HG03520 (cell line): ENCODE measurements around the gene SH3TC1.

Source experiments
- ATAC-seq: cut with Tn5 transposase; IDR thresholded peaks from one replicate; pipeline ENCODE4 v1.9.1; 2021; ENCODE audit warnings: mild to moderate bottlenecking, moderate library complexity; ENCODE audit not compliant: unreplicated experiment

Gene SH3TC1

DNA sequence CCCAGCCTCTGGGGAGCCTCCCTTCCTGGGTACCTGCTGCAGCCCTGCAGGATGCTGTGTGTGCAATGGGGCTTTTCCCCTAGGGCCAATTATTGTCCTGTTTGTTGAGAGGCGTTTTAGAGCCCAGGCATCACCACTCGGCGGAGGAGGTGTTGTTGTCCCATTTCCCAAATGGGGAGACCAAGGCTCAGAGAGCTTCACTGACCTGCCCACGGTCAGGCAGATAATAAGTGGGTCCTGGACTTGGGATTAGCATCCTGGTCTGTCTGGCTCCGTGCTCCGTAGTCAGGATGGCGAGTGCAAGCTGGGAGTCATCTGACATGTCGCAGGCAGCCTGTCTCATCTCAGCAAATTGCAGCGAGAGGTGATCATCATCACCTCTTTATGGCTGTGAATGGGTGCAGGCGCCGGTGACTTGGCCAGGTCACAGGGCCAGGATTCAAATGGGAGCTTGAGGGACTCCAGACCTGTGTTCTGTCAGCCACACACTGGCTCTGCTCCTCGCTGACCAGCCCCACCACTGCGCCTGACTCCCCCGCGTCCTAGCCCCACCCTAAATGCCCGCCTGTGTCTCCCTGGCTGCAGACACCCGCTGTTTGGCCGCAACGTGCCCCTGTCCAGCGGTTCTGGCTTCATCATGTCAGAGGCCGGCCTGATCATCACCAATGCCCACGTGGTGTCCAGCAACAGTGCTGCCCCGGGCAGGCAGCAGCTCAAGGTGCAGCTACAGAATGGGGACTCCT lies 87.1 kb downstream of the SH3TC1 start:
- ATAC-seq: no peak

DNA sequence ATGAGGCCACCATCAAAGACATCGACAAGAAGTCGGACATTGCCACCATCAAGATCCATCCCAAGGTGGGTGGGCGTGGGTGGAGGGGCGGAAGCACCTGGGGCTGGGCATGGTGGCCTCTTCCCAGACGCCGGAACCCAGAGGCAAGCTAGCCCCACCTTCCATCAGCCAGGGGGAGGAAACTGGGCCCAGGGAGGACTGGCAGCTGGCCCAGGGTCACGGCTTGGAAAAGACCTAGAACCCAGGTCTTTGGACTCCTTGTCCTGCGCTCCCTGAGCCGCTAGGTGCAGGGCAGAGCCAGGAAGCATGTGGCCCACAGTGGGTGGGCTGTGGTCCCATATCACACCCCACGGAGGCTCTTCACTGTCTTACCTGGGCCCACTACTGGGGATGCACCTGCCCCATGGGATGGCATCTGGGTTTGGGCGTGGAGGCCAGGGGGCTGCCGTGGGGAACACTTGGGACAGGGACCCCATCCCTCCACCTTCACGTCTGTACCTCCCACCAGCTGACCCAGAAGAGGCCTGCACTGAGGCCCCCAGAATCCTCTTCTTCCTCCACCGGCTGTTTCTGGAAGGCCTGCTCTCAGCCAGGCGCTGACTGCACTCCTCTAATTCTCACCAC lies 87.7 kb downstream of the SH3TC1 start:
- ATAC-seq: no peak

DNA sequence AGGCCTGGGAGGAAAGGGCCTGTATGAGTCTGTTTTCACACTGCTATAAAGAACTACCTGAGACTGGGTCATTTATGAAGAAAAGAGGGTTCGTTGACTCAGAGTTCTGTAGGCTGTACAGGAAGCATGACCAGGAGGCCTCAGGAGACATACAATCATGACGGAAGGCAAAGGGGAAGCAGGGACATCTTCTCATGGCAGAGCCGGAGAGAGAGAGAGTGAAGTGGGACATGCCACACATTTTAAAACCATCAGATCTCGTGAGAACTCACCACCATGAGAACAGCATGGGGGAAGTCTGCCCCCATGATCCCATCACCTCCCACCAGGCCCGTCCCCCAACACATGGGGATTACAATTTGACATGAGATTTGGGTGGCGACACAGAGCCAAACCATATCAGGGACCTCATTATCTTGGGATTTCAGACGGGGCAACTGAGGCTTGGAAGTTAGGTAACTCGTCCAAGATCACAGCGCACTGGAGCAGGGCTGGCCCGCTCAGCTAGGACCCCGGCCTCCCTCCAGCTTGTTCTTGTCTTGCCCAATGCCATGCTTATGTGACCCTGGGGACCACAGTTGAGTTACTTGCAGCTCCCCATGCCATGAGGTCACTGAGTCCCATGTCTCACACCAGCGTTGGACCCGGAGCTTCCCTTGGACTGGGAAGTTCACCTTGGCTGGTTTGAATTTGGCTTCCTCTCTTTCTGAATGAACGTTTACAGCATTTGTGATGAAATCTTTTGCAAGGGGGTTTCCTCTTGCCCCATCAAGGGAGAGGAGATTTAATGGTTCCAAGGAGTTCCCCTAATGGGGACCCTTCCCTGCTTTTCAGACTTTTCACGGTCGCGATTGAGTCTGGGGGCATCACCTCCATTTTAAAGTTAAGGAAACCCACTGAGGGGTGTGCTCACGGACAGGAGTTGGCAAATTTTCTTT lies 88.5 kb downstream of the SH3TC1 start:
- no peak for ATAC-seq

DNA sequence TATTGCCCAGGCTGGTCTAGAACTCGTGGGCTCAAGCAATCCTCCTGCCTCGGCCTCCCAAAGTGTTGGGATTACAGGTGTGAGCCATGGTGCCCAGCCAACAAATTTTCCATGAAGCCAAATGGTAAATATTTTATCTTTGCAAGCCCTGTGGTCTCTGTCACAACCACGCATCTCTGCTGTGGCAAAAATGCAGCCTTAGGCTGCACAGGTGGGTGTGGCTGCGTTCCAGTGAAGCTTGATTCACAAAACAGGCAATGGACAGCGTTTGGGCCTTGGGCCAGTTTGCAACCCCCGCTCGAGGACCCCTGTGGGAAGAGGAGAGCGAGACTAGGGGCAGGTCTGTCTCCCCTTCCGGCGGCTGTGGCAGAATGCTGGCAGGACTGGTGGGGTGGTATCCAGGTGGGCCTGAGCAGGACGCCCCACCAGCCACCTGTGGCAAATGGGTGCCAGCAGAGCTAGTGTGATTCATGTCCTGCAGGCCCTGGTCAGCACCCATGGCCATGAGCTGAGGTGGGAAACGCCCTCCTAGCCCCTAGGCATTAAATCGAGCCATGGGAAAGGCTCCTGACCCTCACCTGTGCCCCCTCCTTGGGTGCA lies 90.2 kb downstream of the SH3TC1 start:
- no peak for ATAC-seq

DNA sequence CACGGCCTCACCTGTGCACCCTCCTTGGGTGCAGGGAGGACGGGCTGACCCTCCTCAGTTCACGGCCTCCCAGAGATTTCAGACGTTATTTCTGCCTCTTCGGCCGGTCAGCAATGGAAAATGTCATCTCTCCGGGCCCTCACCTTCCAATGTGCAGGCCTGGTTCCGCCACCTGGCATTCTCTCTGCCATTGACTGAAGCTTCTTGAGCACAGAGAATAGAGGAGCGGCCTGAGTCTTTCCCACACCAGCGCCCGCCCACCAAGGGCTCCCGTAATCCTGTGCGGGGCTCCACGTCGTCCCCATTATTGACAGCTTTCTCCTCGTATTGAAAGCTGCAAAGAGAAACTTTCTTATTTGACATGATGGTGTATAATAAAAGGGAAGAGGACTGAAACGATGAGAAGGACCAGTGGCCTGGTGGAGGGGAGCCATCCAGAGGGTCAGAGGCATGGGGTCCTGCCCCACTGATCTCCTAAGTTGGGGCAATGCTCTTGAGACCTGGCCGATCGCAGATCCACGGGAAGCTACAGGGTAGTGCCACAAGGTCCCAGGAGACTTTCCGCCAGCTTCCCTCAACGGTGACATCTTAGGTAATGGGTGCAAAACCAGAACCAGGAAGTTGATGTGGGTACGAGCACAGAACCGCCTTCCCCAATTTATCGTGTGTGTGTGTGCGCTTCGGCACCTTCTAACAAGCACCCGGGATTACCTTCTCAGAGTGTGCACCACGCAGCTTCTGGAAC lies 91.0 kb downstream of the SH3TC1 start:
- ATAC-seq: no peak

DNA sequence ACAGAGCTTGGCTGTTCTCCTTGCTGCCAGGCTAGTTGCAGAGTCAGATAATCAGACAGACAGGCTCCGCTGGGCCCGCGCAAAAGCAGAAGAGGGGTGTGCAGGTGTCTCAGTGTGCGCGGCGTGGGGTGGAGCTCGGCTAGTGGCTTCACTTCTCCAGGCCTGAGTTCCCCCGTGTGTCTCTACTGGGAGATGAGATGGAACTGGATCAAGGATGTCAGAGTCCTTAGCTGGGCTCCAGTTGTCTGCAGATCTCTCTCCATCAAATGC lies 91.5 kb downstream of the SH3TC1 start:
- ATAC-seq: no peak
